Subcutaneous adipose tissue (tissue), 4 donors: ENCODE results near the gene BAX. TPM values are rescaled to one million over a fixed set of nuclear protein-coding genes. Genes with fewer than 3 reads are reported as not detected.

Experiments
- total RNA-seq, 4 donors: library from RNA; depleted of rRNA; stranded (reverse); fragments of >200 nt; gene quantifications; one replicate each; pipeline ENCODE4 v1.1.0, GENCODE V29; 2016
- TF ChIP-seq, protein P1 (sequence below): fragments of 450-650 bp; IDR thresholded peaks from one replicate; pipeline ENCODE4 v1.5.1; 2016; ENCODE audit warnings: low read depth, mild to moderate bottlenecking, control low read depth, antibody characterized with exemption, moderate library complexity

BAX gene
- total RNA-seq, 4 donors from 2014 or later = 21.0 to 37.2 (median 31.2) TPM

DNA sequence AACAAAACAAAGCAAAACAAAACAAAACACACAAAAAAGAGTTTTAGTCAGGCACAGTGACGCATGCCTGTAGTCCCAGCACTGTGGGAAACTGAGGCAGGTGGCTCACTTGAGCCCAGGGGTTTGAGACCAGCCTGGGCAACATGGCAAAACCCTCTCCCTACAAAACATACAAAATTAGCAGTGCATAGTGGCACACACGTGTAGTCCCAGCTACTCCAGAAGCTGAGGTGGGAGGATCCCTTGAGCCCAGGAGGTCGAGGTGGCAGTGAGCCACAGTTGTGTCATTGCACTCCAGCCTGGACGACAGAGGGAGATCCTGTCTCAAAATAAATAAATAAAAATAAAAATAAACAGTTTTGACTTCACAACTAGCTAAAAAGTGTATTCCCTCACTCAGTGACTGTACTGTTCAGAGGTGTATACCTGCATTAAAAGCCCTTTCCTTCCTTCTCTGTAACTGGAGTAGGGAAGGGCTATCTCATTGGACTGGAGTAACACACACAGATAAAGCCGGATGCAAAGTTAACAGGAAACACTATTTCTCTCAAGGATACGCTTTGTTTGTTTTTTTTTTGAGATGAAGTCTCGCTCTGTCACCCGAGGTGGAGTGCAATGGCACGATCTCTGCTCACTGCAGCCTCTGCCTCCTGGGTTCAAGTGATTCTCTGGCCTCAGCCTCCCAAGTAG, 3.7 kb upstream of the BAX start:
- TF ChIP-seq, protein P1, sequence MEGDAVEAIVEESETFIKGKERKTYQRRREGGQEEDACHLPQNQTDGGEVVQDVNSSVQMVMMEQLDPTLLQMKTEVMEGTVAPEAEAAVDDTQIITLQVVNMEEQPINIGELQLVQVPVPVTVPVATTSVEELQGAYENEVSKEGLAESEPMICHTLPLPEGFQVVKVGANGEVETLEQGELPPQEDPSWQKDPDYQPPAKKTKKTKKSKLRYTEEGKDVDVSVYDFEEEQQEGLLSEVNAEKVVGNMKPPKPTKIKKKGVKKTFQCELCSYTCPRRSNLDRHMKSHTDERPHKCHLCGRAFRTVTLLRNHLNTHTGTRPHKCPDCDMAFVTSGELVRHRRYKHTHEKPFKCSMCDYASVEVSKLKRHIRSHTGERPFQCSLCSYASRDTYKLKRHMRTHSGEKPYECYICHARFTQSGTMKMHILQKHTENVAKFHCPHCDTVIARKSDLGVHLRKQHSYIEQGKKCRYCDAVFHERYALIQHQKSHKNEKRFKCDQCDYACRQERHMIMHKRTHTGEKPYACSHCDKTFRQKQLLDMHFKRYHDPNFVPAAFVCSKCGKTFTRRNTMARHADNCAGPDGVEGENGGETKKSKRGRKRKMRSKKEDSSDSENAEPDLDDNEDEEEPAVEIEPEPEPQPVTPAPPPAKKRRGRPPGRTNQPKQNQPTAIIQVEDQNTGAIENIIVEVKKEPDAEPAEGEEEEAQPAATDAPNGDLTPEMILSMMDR = no peak

DNA sequence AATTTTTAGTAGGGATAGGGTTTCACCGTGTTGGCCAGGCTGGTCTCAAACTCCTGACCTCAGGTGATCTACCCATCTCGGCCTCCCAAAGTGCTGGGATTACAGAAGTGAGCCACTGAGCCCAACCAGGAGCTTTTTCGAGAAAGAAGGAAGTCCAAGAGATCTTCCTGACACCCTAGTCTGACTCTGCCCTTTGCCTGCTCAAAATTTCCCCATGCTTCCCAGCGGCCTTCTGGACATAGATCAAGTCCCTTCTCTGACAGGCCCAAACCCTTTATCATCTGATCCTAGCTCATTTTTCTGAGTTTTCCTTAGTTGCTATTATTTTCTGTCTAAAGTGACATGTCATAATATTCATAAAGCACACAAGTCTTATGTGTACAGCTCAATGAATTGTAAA, 1.5 kb upstream of the BAX start:
- TF ChIP-seq, protein P1 = no peak

DNA sequence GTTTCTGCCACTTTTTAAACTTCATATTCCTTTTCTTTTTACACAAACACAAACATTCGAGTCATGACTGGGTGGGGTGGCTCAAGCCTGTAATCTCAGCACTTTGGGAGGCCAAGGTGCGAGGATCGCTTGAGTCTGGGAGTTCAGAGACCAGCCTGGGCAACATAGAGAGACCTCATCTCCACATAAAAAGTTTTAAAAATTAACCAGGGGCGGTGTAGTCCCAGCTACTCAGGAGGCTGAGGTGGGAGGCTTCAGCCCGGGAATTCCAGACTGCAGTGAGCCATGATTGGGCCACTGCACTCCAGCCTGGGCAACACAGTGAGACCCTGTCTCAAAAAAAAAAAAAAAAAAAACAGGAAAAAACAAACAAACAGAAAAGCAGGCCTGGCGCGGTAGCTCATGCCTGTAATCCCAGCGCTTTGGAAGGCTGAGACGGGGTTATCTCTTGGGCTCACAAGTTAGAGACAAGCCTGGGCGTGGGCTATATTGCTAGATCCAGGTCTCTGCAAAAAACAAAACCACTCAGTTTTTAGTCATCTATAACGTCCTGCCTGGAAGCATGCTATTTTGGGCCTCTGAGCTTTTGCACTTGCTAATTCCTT, 583 bp upstream of the BAX start:
- TF ChIP-seq, protein P1 = no peak

DNA sequence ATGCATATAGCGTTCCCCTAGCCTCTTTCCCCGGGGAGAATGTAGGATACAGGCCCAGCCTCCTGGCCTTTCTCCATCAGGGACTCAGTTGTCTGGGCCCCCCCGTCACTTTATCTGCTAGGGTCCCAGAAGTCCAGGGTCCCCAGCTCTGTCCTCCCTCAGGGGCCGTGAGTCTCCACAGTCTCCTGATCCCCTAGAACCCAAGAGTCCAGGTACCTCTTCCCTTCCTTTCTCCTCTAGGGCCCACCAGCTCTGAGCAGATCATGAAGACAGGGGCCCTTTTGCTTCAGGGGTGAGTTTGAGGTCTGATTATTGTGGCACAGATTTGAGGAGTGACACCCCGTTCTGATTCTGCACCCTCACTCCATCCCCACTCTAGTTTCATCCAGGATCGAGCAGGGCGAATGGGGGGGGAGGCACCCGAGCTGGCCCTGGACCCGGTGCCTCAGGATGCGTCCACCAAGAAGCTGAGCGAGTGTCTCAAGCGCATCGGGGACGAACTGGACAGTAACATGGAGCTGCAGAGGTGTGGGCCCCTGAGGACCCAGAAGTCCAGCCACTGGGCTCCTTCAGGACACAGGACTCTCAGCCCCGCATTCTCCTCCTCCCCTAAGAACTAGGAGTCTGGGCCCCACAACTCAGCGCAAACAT, 758 bp downstream of the BAX start:
- TF ChIP-seq, protein P1 = no peak

DNA sequence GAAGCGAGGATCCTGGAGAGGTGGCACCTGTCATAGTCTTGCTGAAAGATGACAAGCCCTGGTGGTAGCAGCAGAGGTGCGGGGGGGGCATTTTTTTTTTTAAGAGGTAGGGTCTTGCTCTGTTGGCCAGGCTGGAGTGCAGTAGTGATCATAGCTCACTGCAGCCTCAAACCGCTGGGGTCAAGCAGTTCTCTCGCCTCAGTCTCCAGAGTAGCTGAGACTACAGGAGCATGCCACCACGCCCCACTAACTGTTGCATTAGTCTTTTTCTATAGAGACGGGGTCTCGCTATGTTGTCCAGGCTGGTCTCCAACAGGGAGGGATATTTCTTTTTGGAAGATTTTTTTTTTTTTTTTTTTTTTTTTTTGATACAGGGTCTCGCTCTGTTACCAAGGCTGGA, 3.3 kb downstream of the BAX start:
- TF ChIP-seq, protein P1 = no peak

DNA sequence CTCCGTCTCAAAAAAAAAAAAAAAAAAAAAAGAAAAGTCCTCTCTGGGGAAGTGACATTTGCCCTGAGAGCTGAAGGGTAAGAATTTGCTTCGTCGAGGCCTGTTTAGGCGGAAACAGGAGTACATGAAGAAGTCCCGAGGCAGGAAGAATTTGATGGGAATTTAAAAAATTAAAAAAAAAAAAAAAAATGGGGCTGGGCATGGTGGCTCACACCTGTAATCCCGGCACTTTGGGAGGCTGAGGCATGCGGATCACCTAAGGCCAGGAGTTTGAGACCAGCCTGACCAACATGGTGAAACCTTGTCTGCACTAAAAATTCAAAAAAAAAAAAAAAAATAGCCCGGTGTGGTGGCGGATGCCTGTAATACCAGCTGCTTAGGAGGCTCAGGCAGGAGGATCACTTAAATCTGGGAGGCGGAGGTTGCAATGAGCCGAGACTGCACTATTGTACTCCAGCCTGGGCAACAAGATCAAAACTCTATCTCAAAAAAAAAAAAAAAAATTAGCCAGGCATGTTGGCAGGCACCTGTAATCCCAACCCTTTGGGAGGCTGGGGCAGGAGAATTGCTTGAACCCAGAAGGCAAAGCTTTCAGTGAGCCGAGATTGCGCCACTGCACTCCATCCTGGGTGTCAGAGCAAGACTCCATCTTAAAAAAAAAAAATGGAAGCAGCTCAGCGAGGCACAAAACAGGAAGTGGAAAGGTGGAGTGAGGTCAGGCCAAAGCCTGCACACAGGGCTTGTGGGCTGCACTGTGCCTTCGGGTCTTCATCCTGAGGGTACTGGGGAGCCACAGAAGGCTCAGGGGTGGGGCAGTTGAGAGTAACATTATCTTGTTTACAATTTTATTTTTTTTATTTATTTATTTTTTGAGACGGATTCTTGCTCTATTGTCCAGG, 4.9 kb downstream of the BAX start:
- TF ChIP-seq, protein P1 = no peak
